NCI-H1436 treated with DMSO at 0.1 percent for 48 hours (cell line): Measurements from ENCODE around the gene SEZ6L2.

Experiments used
- DNase-seq: peaks from one replicate; lab custom pipeline; 2025; lab: John Stamatoyannopoulos, UW

SEZ6L2 gene

DNA sequence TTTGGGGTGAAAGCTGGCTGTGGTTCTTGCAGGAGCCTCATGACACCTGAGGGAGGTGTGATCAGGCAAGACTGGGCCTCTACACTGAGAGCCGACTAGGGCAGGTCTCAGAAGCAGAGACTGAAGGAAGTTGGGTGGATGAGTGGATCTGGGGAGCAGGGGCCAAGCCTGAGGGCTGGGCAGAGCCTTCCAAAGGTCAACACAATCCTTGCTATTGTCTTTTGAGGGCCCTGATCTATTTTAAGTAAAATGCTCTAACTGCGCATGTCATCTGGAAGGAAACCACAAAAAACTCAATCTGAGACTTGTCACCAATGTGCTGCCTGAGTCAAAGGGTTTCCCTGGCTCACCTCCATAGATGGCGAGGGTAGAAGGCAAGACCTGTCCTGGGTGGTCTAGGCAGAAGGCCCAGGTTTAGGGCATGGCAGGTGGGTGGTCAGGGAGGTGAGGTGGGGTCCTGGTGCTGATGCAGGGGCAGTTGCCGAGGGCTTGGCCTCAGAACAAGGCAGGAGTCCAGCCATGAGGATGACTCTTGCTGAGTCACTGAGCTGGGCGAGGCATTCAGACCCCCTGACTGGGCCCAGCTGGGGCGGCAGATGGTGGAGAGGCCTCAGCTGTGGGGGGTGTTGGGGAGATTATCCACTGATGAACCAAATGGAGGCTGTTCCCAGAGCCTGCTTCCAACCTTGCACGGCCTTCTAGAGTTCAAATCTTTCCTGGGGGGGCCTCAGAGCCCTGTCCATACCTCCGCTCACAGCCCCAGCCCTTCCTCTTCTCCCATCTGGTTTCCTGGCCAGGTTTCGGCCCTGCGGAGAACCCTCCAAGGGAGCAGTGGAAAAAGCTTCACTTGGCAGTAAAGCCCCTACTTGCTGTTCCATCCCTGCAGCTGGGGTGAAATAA is 74.0 kb downstream of the SEZ6L2 start:
- no peak for DNase-seq

DNA sequence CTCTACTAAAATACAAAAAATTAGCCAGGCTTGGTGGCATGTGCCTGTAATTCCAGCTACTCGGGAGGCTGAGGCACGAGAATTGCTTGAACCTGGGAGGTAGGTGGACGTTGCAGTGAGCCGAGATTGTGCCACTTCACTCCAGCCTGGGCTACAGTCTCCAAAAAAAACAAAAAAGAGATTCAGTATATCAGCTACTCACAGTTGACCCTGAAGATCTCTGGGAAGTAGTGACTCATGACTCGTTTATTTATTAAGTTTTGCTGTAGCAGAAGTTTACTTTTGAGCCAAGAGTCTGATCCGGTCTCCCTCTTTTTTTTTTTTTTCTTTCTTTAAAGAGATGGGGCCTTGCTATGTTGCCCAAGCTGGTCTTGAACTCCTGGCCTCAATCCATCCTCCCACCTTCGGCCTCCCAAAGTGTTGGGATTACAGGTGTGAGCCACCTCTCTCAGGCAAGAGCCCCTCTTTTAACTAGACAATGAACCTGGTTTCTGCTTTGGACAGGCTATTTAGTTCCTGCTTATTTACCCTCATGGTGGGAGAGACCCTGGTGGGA is 74.7 kb downstream of the SEZ6L2 start:
- no peak for DNase-seq

DNA sequence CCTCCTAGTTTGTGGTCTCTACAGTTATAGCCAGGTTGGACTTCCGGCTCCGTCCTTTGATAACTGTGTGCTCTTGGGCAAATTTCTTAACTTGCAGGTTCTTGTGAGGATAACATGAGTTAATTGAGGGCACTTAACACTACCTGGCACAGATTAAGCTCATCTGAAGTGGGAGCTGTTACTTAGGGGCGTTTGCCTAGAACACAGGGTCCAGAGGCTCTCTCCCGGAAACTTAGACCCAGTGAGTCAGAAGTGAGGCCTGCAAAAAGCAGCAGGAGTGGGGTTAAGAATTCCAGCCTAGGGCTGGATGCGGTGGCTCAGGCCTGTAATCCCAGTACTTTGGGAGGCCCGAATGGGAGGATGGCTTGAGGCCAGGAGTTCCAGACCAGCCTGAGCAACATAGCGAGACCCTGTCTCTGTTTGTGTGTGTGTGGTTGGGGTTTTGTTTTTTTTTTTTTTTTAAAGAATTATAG is 77.7 kb downstream of the SEZ6L2 start:
- no peak for DNase-seq
